D721Med (cell line): Measurements from ENCODE around the gene CDH4.

Experiments used
- DNase-seq: peaks from one replicate; pipeline ENCODE4 v3.0.0; 2011; ENCODE audit warnings: low spot score; ENCODE audit not compliant: insufficient read length
- FAIRE-seq: peaks from 2 replicates; lab custom pipeline; 2011; peaks lifted over from hg19 to GRCh38; lab: Jason Lieb, UNC
- CTCF ChIP-seq: IDR thresholded peaks from 2 replicates; pipeline ENCODE4 v1.5.1; 2012; ENCODE audit warnings: mild to moderate bottlenecking, control low read depth; ENCODE audit not compliant: insufficient read depth; ENCODE audit errors: missing control alignments

CDH4 gene

GRCh38 chr20:61657721-61658377, 405.8 kb downstream of the CDH4 start:
- no peak for DNase-seq
- no peak for FAIRE-seq
- no peak for TF ChIP-seq CTCF

- FAIRE-seq (no peak), DNase-seq (no peak)
- TF ChIP-seq CTCF, result no peak
These were observed 406.5 kb downstream of the CDH4 start for GRCh38 chr20:61658563-61658962.

GRCh38 chr20:61659246-61659993, 407.4 kb downstream of the CDH4 start:
- DNase-seq, result no peak
- no peak for FAIRE-seq
- TF ChIP-seq CTCF, result no peak

- DNase-seq (no peak), FAIRE-seq (no peak)
- TF ChIP-seq CTCF, result no peak
These were observed 407.9 kb downstream of the CDH4 start for GRCh38 chr20:61659994-61660346.

- FAIRE-seq (no peak), DNase-seq (no peak)
- TF ChIP-seq CTCF, result no peak
These were observed 408.5 kb downstream of the CDH4 start for GRCh38 chr20:61660559-61660958.

- TF ChIP-seq CTCF, result no peak
- FAIRE-seq (no peak), DNase-seq (no peak)
These were observed 409.0 kb downstream of the CDH4 start for GRCh38 chr20:61661025-61661424.

- no peak for FAIRE-seq
- no peak for DNase-seq
- TF ChIP-seq CTCF, result no peak
These were observed 409.5 kb downstream of the CDH4 start for GRCh38 chr20:61661583-61661982.
